Thyroid gland (tissue), 4 donors: Measurements from ENCODE around the gene CLEC1A.

Experiments
- POLR2A ChIP-seq, 2 donors: fragments of 450-650 bp; IDR thresholded peaks; one replicate each; pipeline ENCODE4 v1.6.1; 2017; ENCODE audit warnings: antibody characterized with exemption in 2 of 2, mild to moderate bottlenecking in 2 of 2, moderate library complexity in 1 of 2
- TF ChIP-seq, protein P1 (sequence below), 6 experiments: fragments of 200-600 bp in 3 of 6; fragments of 450-650 bp in 3 of 6; sonication (generic) in 3 of 6; IDR thresholded peaks; one replicate each; pipeline ENCODE4 v1.5.1; 2016 to 2019; ENCODE audit warnings: antibody characterized with exemption in 6 of 6, mild to moderate bottlenecking in 2 of 6, inconsistent platforms in 1 of 6, moderate library complexity in 1 of 6

- TF ChIP-seq, protein P1, sequence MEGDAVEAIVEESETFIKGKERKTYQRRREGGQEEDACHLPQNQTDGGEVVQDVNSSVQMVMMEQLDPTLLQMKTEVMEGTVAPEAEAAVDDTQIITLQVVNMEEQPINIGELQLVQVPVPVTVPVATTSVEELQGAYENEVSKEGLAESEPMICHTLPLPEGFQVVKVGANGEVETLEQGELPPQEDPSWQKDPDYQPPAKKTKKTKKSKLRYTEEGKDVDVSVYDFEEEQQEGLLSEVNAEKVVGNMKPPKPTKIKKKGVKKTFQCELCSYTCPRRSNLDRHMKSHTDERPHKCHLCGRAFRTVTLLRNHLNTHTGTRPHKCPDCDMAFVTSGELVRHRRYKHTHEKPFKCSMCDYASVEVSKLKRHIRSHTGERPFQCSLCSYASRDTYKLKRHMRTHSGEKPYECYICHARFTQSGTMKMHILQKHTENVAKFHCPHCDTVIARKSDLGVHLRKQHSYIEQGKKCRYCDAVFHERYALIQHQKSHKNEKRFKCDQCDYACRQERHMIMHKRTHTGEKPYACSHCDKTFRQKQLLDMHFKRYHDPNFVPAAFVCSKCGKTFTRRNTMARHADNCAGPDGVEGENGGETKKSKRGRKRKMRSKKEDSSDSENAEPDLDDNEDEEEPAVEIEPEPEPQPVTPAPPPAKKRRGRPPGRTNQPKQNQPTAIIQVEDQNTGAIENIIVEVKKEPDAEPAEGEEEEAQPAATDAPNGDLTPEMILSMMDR (IDR thresholded peaks at IDR 0.05) = no peak
- TF ChIP-seq POLR2A (IDR thresholded peaks at IDR 0.05) = no peak
Measured at GRCh38 chr12:10025236-10025635, 73.5 kb downstream of the CLEC1A start.
